WTC11 (cell line): ENCODE data around the gene KAZN. TPM values are rescaled to one million over a fixed set of nuclear protein-coding genes. Genes with fewer than 3 reads are reported as not detected.

Experiments used
- ATAC-seq: fragments of 200-7000 bp; cut with Tn5 transposase; 2 replicates; pipeline ENCODE4 v1.10.0; 2021; ENCODE audit warnings: mild to moderate bottlenecking, moderate library complexity
- CTCF ChIA-PET: fragments of 300-600 bp; sonication (Branson Sonifier 250); formaldehyde crosslinking; loops from one replicate; lab custom pipeline; 2021; ENCODE audit warnings: antibody characterized with exemption; lab: Charles Lee
- POLR2A ChIA-PET: fragments of 350-600 bp; sonication (Branson Sonifier 250); formaldehyde crosslinking; loops from one replicate; lab custom pipeline; 2021; ENCODE audit warnings: antibody characterized with exemption; lab: Charles Lee
- DNase-seq: peaks from one replicate; pipeline ENCODE4 v3.0.0; 2021; ENCODE audit warnings: low spot score
- H3K27ac Mint-ChIP-seq: 2 replicates; pipeline ENCODE4 v1.8.0; 2021; ENCODE audit warnings: mixed read lengths
- H3K27me3 Mint-ChIP-seq: 2 replicates; pipeline ENCODE4 v1.8.0; 2021; ENCODE audit warnings: low read depth, mild to moderate bottlenecking, moderate library complexity, mixed read lengths
- H3K36me3 Mint-ChIP-seq: 2 replicates; pipeline ENCODE4 v1.8.0; 2021; ENCODE audit warnings: mixed read lengths
- H3K4me1 Mint-ChIP-seq: 2 replicates; pipeline ENCODE4 v1.8.0; 2022; ENCODE audit warnings: mixed read lengths
- H3K4me3 Mint-ChIP-seq: 2 replicates; pipeline ENCODE4 v1.8.0; 2021; ENCODE audit warnings: mild to moderate bottlenecking, moderate library complexity, mixed read lengths
- H3K9me3 Mint-ChIP-seq: 2 replicates; pipeline ENCODE4 v1.8.0; 2021; ENCODE audit warnings: mixed read lengths
- AFF4 ChIP-seq: sonication (generic); formaldehyde crosslinking; IDR thresholded peaks from 2 replicates; pipeline ENCODE4 v1.8.1; 2023; ENCODE audit warnings: mild to moderate bottlenecking, missing genetic modification reagents, borderline replicate concordance
- CBFB ChIP-seq: sonication (generic); formaldehyde crosslinking; IDR thresholded peaks from 2 replicates; pipeline ENCODE4 v1.8.1; 2022; ENCODE audit warnings: mild to moderate bottlenecking, low read depth, missing genetic modification reagents
- CDX4 ChIP-seq: fragments of 250-450 bp; sonication (Bioruptor Pico); IDR thresholded peaks from 2 replicates; pipeline ENCODE4 v1.9.0; 2021; ENCODE audit warnings: moderate library complexity, mild to moderate bottlenecking, inconsistent platforms, borderline replicate concordance
- FOXP4 ChIP-seq: sonication (generic); formaldehyde crosslinking; IDR thresholded peaks from 2 replicates; pipeline ENCODE4 v1.8.0; 2022; ENCODE audit warnings: mild to moderate bottlenecking, missing genetic modification reagents
- GRHL2 ChIP-seq: fragments of 250-450 bp; sonication (Bioruptor Pico); IDR thresholded peaks from 2 replicates; pipeline ENCODE4 v1.8.0; 2022; ENCODE audit warnings: mild to moderate bottlenecking, moderate library complexity; ENCODE audit not compliant: insufficient replicate concordance, severe bottlenecking
- IRF2 ChIP-seq: sonication (generic); formaldehyde crosslinking; IDR thresholded peaks from 2 replicates; pipeline ENCODE4 v1.8.0; 2022; ENCODE audit warnings: low read depth, missing genetic modification reagents, borderline replicate concordance
- JUN ChIP-seq: sonication (generic); formaldehyde crosslinking; IDR thresholded peaks from 2 replicates; pipeline ENCODE4 v1.8.0; 2023; ENCODE audit warnings: mild to moderate bottlenecking, missing genetic modification reagents
- NFATC4 ChIP-seq: fragments of 250-450 bp; sonication (Bioruptor Pico); IDR thresholded peaks from 2 replicates; pipeline ENCODE4 v1.9.0; 2021; ENCODE audit warnings: mild to moderate bottlenecking
- NR3C1 ChIP-seq: sonication (generic); formaldehyde crosslinking; conservative IDR thresholded peaks from 2 replicates; pipeline ENCODE4 v1.8.1; 2023; ENCODE audit warnings: low read depth, mild to moderate bottlenecking, missing genetic modification reagents
- SMAD3 ChIP-seq: sonication (generic); formaldehyde crosslinking; IDR thresholded peaks from 2 replicates; pipeline ENCODE4 v1.8.0; 2022; ENCODE audit warnings: missing genetic modification reagents, mild to moderate bottlenecking, borderline replicate concordance
- SOX15 ChIP-seq: fragments of 250-450 bp; sonication (Bioruptor Pico); IDR thresholded peaks from 2 replicates; pipeline ENCODE4 v1.9.0; 2021; ENCODE audit warnings: mild to moderate bottlenecking
- TP53 ChIP-seq: sonication (generic); formaldehyde crosslinking; IDR thresholded peaks from 2 replicates; pipeline ENCODE4 v1.8.1; 2023; ENCODE audit warnings: mild to moderate bottlenecking, missing genetic modification reagents
- ZNF121 ChIP-seq: sonication (generic); formaldehyde crosslinking; IDR thresholded peaks from 2 replicates; pipeline ENCODE4 v1.8.0; 2023; ENCODE audit warnings: missing genetic modification reagents
- ZNF232 ChIP-seq: sonication (generic); formaldehyde crosslinking; IDR thresholded peaks from 2 replicates; pipeline ENCODE4 v1.8.0; 2022; ENCODE audit warnings: mild to moderate bottlenecking, missing genetic modification reagents
- ZNF512 ChIP-seq: sonication (generic); formaldehyde crosslinking; IDR thresholded peaks from 2 replicates; pipeline ENCODE4 v1.8.1; 2022; ENCODE audit warnings: missing genetic modification reagents, borderline replicate concordance
- total RNA-seq: library from RNA; stranded (reverse); gene quantifications from 3 replicates; pipeline ENCODE4 v1.2.3, GENCODE V29; 2021
- TF ChIP-seq, protein P1 (sequence below): sonication (generic); formaldehyde crosslinking; IDR thresholded peaks from 2 replicates; pipeline ENCODE4 v1.8.0; 2022; ENCODE audit warnings: mild to moderate bottlenecking, missing genetic modification reagents
- TF ChIP-seq, protein P2 (sequence below): sonication (generic); formaldehyde crosslinking; IDR thresholded peaks from 2 replicates; pipeline ENCODE4 v1.8.0; 2023; ENCODE audit warnings: missing genetic modification reagents, mild to moderate bottlenecking, borderline replicate concordance
- TF ChIP-seq, protein P3 (sequence below): sonication (generic); formaldehyde crosslinking; conservative IDR thresholded peaks from 2 replicates; pipeline ENCODE4 v1.8.1; 2022; ENCODE audit warnings: mild to moderate bottlenecking, missing genetic modification reagents

Gene KAZN
- total RNA-seq, 1 experiment from 2014 or later = 19.9 TPM

DNA sequence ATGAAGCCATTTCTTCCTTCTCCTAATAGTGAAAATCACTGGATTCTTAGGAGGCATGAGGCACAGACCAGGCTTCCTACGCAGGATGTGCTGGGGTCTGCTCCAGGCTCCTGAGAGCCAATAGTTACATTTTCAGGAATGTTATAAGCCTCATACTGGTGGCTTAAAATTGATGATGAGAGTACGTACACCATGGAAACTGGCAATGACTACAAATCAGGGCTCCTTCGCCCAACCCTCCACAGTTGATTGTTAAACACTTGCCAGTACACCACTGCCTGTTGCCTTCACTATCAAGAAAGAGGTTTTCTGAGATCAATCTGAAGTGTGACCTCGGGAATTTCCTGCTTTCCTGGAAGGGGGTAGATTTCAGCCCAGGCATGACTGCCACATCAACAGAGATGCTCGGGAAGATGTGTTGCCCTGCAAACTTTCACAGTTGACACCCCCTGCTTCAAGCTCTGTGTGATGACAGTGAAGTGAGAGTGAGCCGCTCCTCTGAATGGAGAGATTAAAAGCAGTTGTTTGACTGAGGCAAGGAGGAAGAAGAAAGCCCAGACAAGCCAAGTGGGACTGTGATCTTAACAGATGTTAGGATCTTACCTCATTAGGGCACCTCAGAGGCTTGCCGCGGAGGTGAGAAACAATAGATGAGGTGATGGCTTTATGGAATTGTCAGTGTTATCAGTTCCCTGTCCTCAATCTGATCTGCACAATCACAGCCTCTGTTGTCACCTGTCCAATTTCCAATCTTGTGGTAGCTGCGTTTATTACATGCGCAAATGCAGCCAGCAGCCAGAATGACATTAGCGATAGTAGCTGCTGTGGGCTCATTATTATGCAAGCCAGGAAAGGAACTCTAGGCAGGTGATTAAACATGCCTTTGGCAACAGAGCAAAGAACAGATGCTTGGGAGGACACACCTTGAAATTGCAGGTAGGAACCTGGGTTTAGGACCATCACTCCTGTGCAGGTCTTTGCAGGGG lies 277.3 kb downstream of the KAZN start:
- DNase-seq (no peak), ATAC-seq (peak; percentile 55)
- ChIA-PET POLR2A (no interaction called here), CTCF (interaction anchor here (0.6 kb wide), 1 partner anchor 52 kb away, joined by 4 read pairs; no protein-coding TSS in a partner anchor)
- peaks cover 29% of the 10 kb centered on the region for H3K4me1 Mint-ChIP-seq
- no peaks in the 10 kb centered on the region for H3K9me3 Mint-ChIP-seq
- no peaks in the 10 kb centered on the region for H3K36me3 Mint-ChIP-seq
- H3K27me3 Mint-ChIP-seq = no peaks in the 10 kb centered on the region
- TF ChIP-seq ZNF121 (CRISPR knock-in tag) = no peak
- TF ChIP-seq IRF2 (CRISPR knock-in tag) = no peak
- 0 out of 2 replicates have a peak, but pooled peaks have one; percentile 32 for TF ChIP-seq FOXP4 (CRISPR knock-in tag)
- no peak for TF ChIP-seq ZNF232 (CRISPR knock-in tag)
- H3K4me3 Mint-ChIP-seq = no peak overlapping the region
- peak overlapping the region; percentile 47; the same call in 1 of the 2 replicates for H3K27ac Mint-ChIP-seq

DNA sequence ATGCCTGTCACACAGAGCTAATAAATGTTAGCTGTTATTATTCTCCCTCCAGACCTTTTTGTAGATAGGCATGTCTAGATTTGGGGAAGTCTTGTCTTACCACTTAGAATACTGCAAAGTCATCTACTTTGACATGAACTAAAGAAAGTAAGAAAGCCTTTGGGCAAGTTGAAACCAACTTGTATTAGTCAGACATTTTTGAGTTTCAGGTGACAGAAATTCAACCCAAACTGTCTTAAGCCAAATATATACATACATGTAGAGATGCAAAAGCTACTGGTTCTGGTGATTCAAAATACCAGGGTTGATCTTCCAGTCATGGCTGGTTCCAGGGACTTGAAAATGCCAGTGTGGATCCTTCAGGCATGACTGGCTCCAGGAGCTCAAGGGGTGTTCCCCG lies 278.3 kb downstream of the KAZN start:
- no peaks in the 10 kb centered on the region for H3K27me3 Mint-ChIP-seq
- no peak overlapping the region for H3K27ac Mint-ChIP-seq
- ATAC-seq (no peak), DNase-seq (no peak)
- H3K4me3 Mint-ChIP-seq = no peak overlapping the region
- no peaks in the 10 kb centered on the region for H3K9me3 Mint-ChIP-seq
- peaks cover 24% of the 10 kb centered on the region for H3K4me1 Mint-ChIP-seq
- H3K36me3 Mint-ChIP-seq = no peaks in the 10 kb centered on the region
- CTCF ChIA-PET = no interaction called here
- POLR2A ChIA-PET = no interaction called here
- TF ChIP-seq NFATC4 (CRISPR knock-in tag) (no peak), CDX4 (CRISPR knock-in tag) (no peak), JUN (CRISPR knock-in tag) (no peak), SMAD3 (CRISPR knock-in tag) (no peak), SOX15 (CRISPR knock-in tag) (no peak), GRHL2 (CRISPR knock-in tag) (no peak), TP53 (CRISPR knock-in tag) (no peak), ZNF512 (CRISPR knock-in tag) (no peak), CBFB (no peak), NR3C1 (no peak), IRF2 (CRISPR knock-in tag) (no peak), AFF4 (CRISPR knock-in tag) (no peak)
- TF ChIP-seq, protein P1, sequence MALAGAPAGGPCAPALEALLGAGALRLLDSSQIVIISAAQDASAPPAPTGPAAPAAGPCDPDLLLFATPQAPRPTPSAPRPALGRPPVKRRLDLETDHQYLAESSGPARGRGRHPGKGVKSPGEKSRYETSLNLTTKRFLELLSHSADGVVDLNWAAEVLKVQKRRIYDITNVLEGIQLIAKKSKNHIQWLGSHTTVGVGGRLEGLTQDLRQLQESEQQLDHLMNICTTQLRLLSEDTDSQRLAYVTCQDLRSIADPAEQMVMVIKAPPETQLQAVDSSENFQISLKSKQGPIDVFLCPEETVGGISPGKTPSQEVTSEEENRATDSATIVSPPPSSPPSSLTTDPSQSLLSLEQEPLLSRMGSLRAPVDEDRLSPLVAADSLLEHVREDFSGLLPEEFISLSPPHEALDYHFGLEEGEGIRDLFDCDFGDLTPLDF (CRISPR knock-in tag) = no peak
- TF ChIP-seq, protein P2, sequence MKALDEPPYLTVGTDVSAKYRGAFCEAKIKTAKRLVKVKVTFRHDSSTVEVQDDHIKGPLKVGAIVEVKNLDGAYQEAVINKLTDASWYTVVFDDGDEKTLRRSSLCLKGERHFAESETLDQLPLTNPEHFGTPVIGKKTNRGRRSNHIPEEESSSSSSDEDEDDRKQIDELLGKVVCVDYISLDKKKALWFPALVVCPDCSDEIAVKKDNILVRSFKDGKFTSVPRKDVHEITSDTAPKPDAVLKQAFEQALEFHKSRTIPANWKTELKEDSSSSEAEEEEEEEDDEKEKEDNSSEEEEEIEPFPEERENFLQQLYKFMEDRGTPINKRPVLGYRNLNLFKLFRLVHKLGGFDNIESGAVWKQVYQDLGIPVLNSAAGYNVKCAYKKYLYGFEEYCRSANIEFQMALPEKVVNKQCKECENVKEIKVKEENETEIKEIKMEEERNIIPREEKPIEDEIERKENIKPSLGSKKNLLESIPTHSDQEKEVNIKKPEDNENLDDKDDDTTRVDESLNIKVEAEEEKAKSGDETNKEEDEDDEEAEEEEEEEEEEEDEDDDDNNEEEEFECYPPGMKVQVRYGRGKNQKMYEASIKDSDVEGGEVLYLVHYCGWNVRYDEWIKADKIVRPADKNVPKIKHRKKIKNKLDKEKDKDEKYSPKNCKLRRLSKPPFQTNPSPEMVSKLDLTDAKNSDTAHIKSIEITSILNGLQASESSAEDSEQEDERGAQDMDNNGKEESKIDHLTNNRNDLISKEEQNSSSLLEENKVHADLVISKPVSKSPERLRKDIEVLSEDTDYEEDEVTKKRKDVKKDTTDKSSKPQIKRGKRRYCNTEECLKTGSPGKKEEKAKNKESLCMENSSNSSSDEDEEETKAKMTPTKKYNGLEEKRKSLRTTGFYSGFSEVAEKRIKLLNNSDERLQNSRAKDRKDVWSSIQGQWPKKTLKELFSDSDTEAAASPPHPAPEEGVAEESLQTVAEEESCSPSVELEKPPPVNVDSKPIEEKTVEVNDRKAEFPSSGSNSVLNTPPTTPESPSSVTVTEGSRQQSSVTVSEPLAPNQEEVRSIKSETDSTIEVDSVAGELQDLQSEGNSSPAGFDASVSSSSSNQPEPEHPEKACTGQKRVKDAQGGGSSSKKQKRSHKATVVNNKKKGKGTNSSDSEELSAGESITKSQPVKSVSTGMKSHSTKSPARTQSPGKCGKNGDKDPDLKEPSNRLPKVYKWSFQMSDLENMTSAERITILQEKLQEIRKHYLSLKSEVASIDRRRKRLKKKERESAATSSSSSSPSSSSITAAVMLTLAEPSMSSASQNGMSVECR = no peak
- TF ChIP-seq, protein P3, sequence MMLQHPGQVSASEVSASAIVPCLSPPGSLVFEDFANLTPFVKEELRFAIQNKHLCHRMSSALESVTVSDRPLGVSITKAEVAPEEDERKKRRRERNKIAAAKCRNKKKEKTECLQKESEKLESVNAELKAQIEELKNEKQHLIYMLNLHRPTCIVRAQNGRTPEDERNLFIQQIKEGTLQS (CRISPR knock-in tag) = no peak
